Naive thymus-derived CD4-positive, alpha-beta T cell (primary cell): ENCODE data around the gene C2orf74. TPM values are rescaled to one million over a fixed set of nuclear protein-coding genes. Genes with fewer than 3 reads are reported as not detected.

ENCODE experiments used
- ATAC-seq: fragments of 150-1000 bp; cut with Tn5 transposase; 2 replicates; pipeline ENCODE4 v1.10.0; 2021; ENCODE audit warnings: mild to moderate bottlenecking, moderate library complexity
- CTCF ChIA-PET: fragments of 350-600 bp; sonication (Branson Sonifier 250); formaldehyde crosslinking; loops from one replicate; lab custom pipeline; 2021; ENCODE audit warnings: antibody characterized with exemption; lab: Charles Lee
- POLR2A ChIA-PET: fragments of 350-600 bp; sonication (Branson Sonifier 250); formaldehyde crosslinking; loops from one replicate; lab custom pipeline; 2021; ENCODE audit warnings: antibody characterized with exemption, inconsistent platforms; lab: Charles Lee
- DNase-seq, 9 donors: peaks; one replicate each; pipeline versions ENCODE4 v3.0.0 to v3.0.0-alpha.2; 2020 to 2022; ENCODE audit warnings: mixed read lengths in 1 of 9
- H3K27ac ChIP-seq: one replicate; pipeline ENCODE4 v1.7.0; 2013; ENCODE audit warnings: mild to moderate bottlenecking, low read depth, low read length, moderate library complexity
- H3K27me3 ChIP-seq, 2 donors: one replicate each; pipeline ENCODE4 v1.7.0; 2013; ENCODE audit warnings: low read length in 2 of 2, mild to moderate bottlenecking in 2 of 2, moderate library complexity in 2 of 2; ENCODE audit not compliant: control insufficient read depth in 2 of 2, insufficient read depth in 2 of 2
- H3K36me3 ChIP-seq, 3 experiments: 1 replicate in 2 of 3; 2 replicates in 1 of 3; pipeline ENCODE4 v1.7.0; 2013; ENCODE audit warnings: low read length in 3 of 3, mild to moderate bottlenecking in 3 of 3, moderate library complexity in 1 of 3; ENCODE audit not compliant: insufficient read depth in 3 of 3, control insufficient read depth in 2 of 3
- H3K4me1 ChIP-seq, 2 donors: one replicate each; pipeline ENCODE4 v1.7.0; 2013; ENCODE audit warnings: low read length in 2 of 2, mild to moderate bottlenecking in 2 of 2, moderate library complexity in 1 of 2; ENCODE audit not compliant: control insufficient read depth in 2 of 2, insufficient read depth in 2 of 2
- H3K4me3 ChIP-seq: 2 replicates; pipeline ENCODE4 v1.7.0; 2013; ENCODE audit warnings: mild to moderate bottlenecking, low read length
- H3K9me3 ChIP-seq, 3 experiments: 1 replicate in 2 of 3; 2 replicates in 1 of 3; pipeline ENCODE4 v1.7.0; 2013; ENCODE audit warnings: low read length in 3 of 3; ENCODE audit not compliant: control insufficient read depth in 2 of 3
- H3K27ac Mint-ChIP-seq, 9 donors: one replicate each; pipeline ENCODE4 v1.8.0; 2020 to 2022; ENCODE audit warnings: mixed read lengths in 9 of 9, mild to moderate bottlenecking in 8 of 9, moderate library complexity in 5 of 9, inconsistent platforms in 2 of 9
- H3K27me3 Mint-ChIP-seq, 5 donors: one replicate each; pipeline ENCODE4 v1.8.0; 2021 to 2022; ENCODE audit warnings: mixed read lengths in 5 of 5, mild to moderate bottlenecking in 1 of 5
- H3K36me3 Mint-ChIP-seq, 5 donors: one replicate each; pipeline ENCODE4 v1.8.0; 2020 to 2022; ENCODE audit warnings: mixed read lengths in 5 of 5, mild to moderate bottlenecking in 3 of 5, inconsistent platforms in 1 of 5
- H3K4me1 Mint-ChIP-seq, 7 donors: one replicate each; pipeline ENCODE4 v1.8.0; 2020 to 2022; ENCODE audit warnings: mixed read lengths in 7 of 7, mild to moderate bottlenecking in 3 of 7, inconsistent platforms in 1 of 7
- H3K4me3 Mint-ChIP-seq, 10 donors: one replicate each; pipeline ENCODE4 v1.8.0; 2020 to 2022; ENCODE audit warnings: mild to moderate bottlenecking in 10 of 10, mixed read lengths in 10 of 10, moderate library complexity in 6 of 10, inconsistent platforms in 2 of 10
- H3K9me3 Mint-ChIP-seq, 11 donors: one replicate each; pipeline ENCODE4 v1.8.0; 2020 to 2022; ENCODE audit warnings: mixed read lengths in 11 of 11, mild to moderate bottlenecking in 4 of 11, inconsistent platforms in 1 of 11, moderate library complexity in 1 of 11
- intact Hi-C, 2 donors: fragments of 100-400 bp; cut with micrococcal nuclease; formaldehyde crosslinking; loops; one replicate each; pipeline ENCODE4 v1.15.1; 2023
- polyA plus RNA-seq, 2 donors: library from polyadenylated mRNA; unstranded; fragments of 300-500 nt; fragmentation: Illumina TruSeq; gene quantifications; one replicate each; pipeline ENCODE4 v1.2.3, GENCODE V29; 2021
- total RNA-seq, 6 experiments: library from RNA in 5 of 6; stranded (reverse) in 5 of 6; gene quantifications; 1 replicate in 5 of 6; 2 replicates in 1 of 6; pipeline ENCODE4 v1.2.3 and lab custom pipeline; 2021 to 2026

C2orf74 gene
- total and polyA plus RNA-seq, 7 experiments from 2014 or later, result 5.1 to 54.1 (median 22.6) TPM

GRCh38 chr2:61179701-61180639 is 18.0 kb downstream of the C2orf74 start:
- CTCF ChIA-PET, result no interaction called here
- Histone ChIP-seq H3K9me3 (no peaks in the 10 kb centered on the region), H3K27ac (peak overlapping the region; percentile 97), H3K4me1 (peaks cover 27 to 44% of the 10 kb centered on the region in 2 donors), H3K27me3 (no peaks in the 10 kb centered on the region), H3K36me3 (peaks cover 11 to 56% (median 18%) of the 10 kb centered on the region in 3 experiments), H3K4me3 (no peak overlapping the region)
- POLR2A ChIA-PET, result interaction anchor here (0.6 to 5.7 kb wide), 2 partner anchors 34 to 253 kb away, joined by 4 to 55 read pairs; no protein-coding TSS in a partner anchor
- H3K36me3 Mint-ChIP-seq, result peaks cover 14 to 46% (median 29%) of the 10 kb centered on the region in 5 donors
- ATAC-seq, result no peak
- H3K27ac Mint-ChIP-seq, result peak overlapping the region; percentile 28 to 97 (median 89)
- H3K27me3 Mint-ChIP-seq, result peaks cover 0 to 6% (median 0%) of the 10 kb centered on the region in 5 donors
- no peak for DNase-seq
- peaks cover 0 to 3% (median 0%) of the 10 kb centered on the region in 11 donors for H3K9me3 Mint-ChIP-seq
- intact Hi-C loops, result loop anchor here (5.0 to 10.0 kb wide), 5 partner anchors 515 to 1525 kb away; partner anchors contain the start of genes B3GNT2 (in 2 of the 2), EHBP1 (in 1 of the 2) and FAM161A (in 1 of the 2)
- peak overlapping the region; percentile 71 to 97 (median 88) for H3K4me3 Mint-ChIP-seq
- peaks cover 53 to 76% (median 73%) of the 10 kb centered on the region in 7 donors for H3K4me1 Mint-ChIP-seq

- H3K4me3 Mint-ChIP-seq, result peak overlapping the region; percentile 7 to 93 (median 66)
- H3K27me3 Mint-ChIP-seq, result no peaks in the 10 kb centered on the region
- H3K27me3 ChIP-seq, result no peaks in the 10 kb centered on the region
- H3K4me1 ChIP-seq, result peaks cover 27 to 44% of the 10 kb centered on the region in 2 donors
- H3K4me3 ChIP-seq, result no peak overlapping the region
- peak overlapping the region in 6 of 9 donors; percentile 46 to 97 (median 86) for H3K27ac Mint-ChIP-seq
- POLR2A ChIA-PET, result interaction anchor here (0.6 kb wide), 1 partner anchor 254 kb away, joined by 4 read pairs; no protein-coding TSS in a partner anchor
- H3K9me3 ChIP-seq, result no peaks in the 10 kb centered on the region
- H3K4me1 Mint-ChIP-seq, result peaks cover 53 to 80% (median 76%) of the 10 kb centered on the region in 7 donors
- intact Hi-C loops, result no loop called here
- DNase-seq, result no peak
- peaks cover 18 to 63% (median 21%) of the 10 kb centered on the region in 3 experiments for H3K36me3 ChIP-seq
- H3K27ac ChIP-seq, result peak overlapping the region; percentile 97
- peaks cover 14 to 53% (median 36%) of the 10 kb centered on the region in 5 donors for H3K36me3 Mint-ChIP-seq
- ATAC-seq, result no peak
- peaks cover 0 to 3% (median 0%) of the 10 kb centered on the region in 11 donors for H3K9me3 Mint-ChIP-seq
- CTCF ChIA-PET, result no interaction called here
Observed at GRCh38 chr2:61180686-61181085, 18.7 kb downstream of the C2orf74 start.

- ChIA-PET CTCF (no interaction called here), POLR2A (interaction anchor here (1.2 kb wide), 1 partner anchor 37 kb away, joined by 4 read pairs; no protein-coding TSS in a partner anchor)
- H3K27ac Mint-ChIP-seq, result peak overlapping the region in 8 of 9 donors; percentile 46 to 97 (median 82)
- peaks cover 0 to 3% (median 0%) of the 10 kb centered on the region in 11 donors for H3K9me3 Mint-ChIP-seq
- peaks cover 49 to 79% (median 70%) of the 10 kb centered on the region in 7 donors for H3K4me1 Mint-ChIP-seq
- intact Hi-C loops, result no loop called here
- DNase-seq (no peak), ATAC-seq (no peak)
- H3K27me3 ChIP-seq, result no peaks in the 10 kb centered on the region
- H3K36me3 ChIP-seq, result peaks cover 18 to 70% (median 21%) of the 10 kb centered on the region in 3 experiments
- H3K27ac ChIP-seq, result peak overlapping the region; percentile 50
- peaks cover 27 to 40% of the 10 kb centered on the region in 2 donors for H3K4me1 ChIP-seq
- H3K36me3 Mint-ChIP-seq, result peaks cover 14 to 60% (median 43%) of the 10 kb centered on the region in 5 donors
- H3K4me3 Mint-ChIP-seq, result peak overlapping the region in 8 of 10 donors; percentile 27 to 93 (median 66)
- H3K4me3 ChIP-seq, result no peak overlapping the region
- no peaks in the 10 kb centered on the region for H3K27me3 Mint-ChIP-seq
- H3K9me3 ChIP-seq, result no peaks in the 10 kb centered on the region
Observed at GRCh38 chr2:61181382-61182058, 19.5 kb downstream of the C2orf74 start.

- Histone ChIP-seq H3K36me3 (peaks cover 18 to 71% (median 21%) of the 10 kb centered on the region in 3 experiments), H3K9me3 (no peaks in the 10 kb centered on the region), H3K4me1 (peaks cover 27 to 40% of the 10 kb centered on the region in 2 donors), H3K4me3 (no peak overlapping the region), H3K27ac (peak overlapping the region; percentile 50), H3K27me3 (no peaks in the 10 kb centered on the region)
- intact Hi-C loops, result no loop called here
- no peaks in the 10 kb centered on the region for H3K27me3 Mint-ChIP-seq
- ChIA-PET CTCF (no interaction called here), POLR2A (interaction anchor here (0.9 to 1.2 kb wide), 2 partner anchors 30 to 37 kb away, joined by 3 to 4 read pairs; no protein-coding TSS in a partner anchor)
- ATAC-seq (no peak), DNase-seq (no peak)
- H3K27ac Mint-ChIP-seq, result peak overlapping the region in 8 of 9 donors; percentile 20 to 97 (median 82)
- H3K4me3 Mint-ChIP-seq, result peak overlapping the region in 3 of 10 donors; percentile 17 to 93 (median 90)
- peaks cover 0 to 3% (median 0%) of the 10 kb centered on the region in 11 donors for H3K9me3 Mint-ChIP-seq
- H3K4me1 Mint-ChIP-seq, result peaks cover 49 to 76% (median 66%) of the 10 kb centered on the region in 7 donors
- H3K36me3 Mint-ChIP-seq, result peaks cover 14 to 63% (median 47%) of the 10 kb centered on the region in 5 donors
Observed at GRCh38 chr2:61182059-61182383, 20.0 kb downstream of the C2orf74 start.

GRCh38 chr2:61183795-61184194 is 21.8 kb downstream of the C2orf74 start:
- ATAC-seq, result no peak
- Mint-ChIP-seq H3K9me3 (peaks cover 0 to 3% (median 0%) of the 10 kb centered on the region in 11 donors), H3K4me1 (peaks cover 41 to 70% (median 60%) of the 10 kb centered on the region in 7 donors), H3K27me3 (no peaks in the 10 kb centered on the region), H3K4me3 (no peak overlapping the region), H3K36me3 (peaks cover 14 to 80% (median 56%) of the 10 kb centered on the region in 5 donors), H3K27ac (peak overlapping the region in 7 of 9 donors; percentile 3 to 65 (median 57))
- no peak for DNase-seq
- Histone ChIP-seq H3K4me3 (no peak overlapping the region), H3K4me1 (peaks cover 17 to 30% of the 10 kb centered on the region in 2 donors), H3K27me3 (no peaks in the 10 kb centered on the region), H3K27ac (no peak overlapping the region), H3K36me3 (peaks cover 20 to 89% (median 23%) of the 10 kb centered on the region in 3 experiments), H3K9me3 (no peaks in the 10 kb centered on the region)
- intact Hi-C loops, result no loop called here
- ChIA-PET POLR2A (interaction anchor here (1.0 kb wide), 1 partner anchor 10 kb away, joined by 3 read pairs; no protein-coding TSS in a partner anchor), CTCF (no interaction called here)

GRCh38 chr2:61184263-61184662 is 22.3 kb downstream of the C2orf74 start:
- CTCF ChIA-PET, result no interaction called here

More at GRCh38 chr2:61184263-61184662, 22.3 kb downstream of the C2orf74 start:
- POLR2A ChIA-PET, result interaction anchor here (1.0 to 1.5 kb wide), 2 partner anchors 7 to 9 kb away, joined by 3 to 6 read pairs; no protein-coding TSS in a partner anchor
- Histone ChIP-seq H3K9me3 (no peaks in the 10 kb centered on the region), H3K27ac (no peak overlapping the region), H3K4me1 (peaks cover 12 to 26% of the 10 kb centered on the region in 2 donors), H3K36me3 (peaks cover 21 to 94% (median 23%) of the 10 kb centered on the region in 3 experiments), H3K4me3 (no peak overlapping the region), H3K27me3 (no peaks in the 10 kb centered on the region)
- H3K27me3 Mint-ChIP-seq, result no peaks in the 10 kb centered on the region
- H3K9me3 Mint-ChIP-seq, result peaks cover 0 to 3% (median 0%) of the 10 kb centered on the region in 11 donors
- peaks cover 14 to 82% (median 56%) of the 10 kb centered on the region in 5 donors for H3K36me3 Mint-ChIP-seq
- intact Hi-C loops, result no loop called here
- DNase-seq, result no peak
- no peak for ATAC-seq
- no peak overlapping the region for H3K4me3 Mint-ChIP-seq
- H3K4me1 Mint-ChIP-seq, result peaks cover 39 to 65% (median 55%) of the 10 kb centered on the region in 7 donors
- H3K27ac Mint-ChIP-seq, result peak overlapping the region in 4 of 9 donors; percentile 3 to 65 (median 46)
